Neural progenitor cell (in vitro differentiated cells): Measurements from ENCODE around the gene ATF4. TPM values are rescaled to one million over a fixed set of nuclear protein-coding genes. Genes with fewer than 3 reads are reported as not detected.
"Not testable (repeated sequence)": the region's sequence is repeated elsewhere in the genome, so short reads cannot be mapped to it uniquely, and the experiment has no call there.

Experiments
- DNase-seq: peaks from one replicate; pipeline ENCODE4 v3.0.0-alpha.2; 2016; ENCODE audit warnings: low spot score
- H2AFZ ChIP-seq: fragments of 200-600 bp; sonication (generic); replicated peaks from 2 replicates; pipeline ENCODE4 v1.6.1; 2016; ENCODE audit warnings: antibody characterized with exemption
- H3F3A ChIP-seq: fragments of 200-600 bp; sonication (generic); 2 replicates; pipeline ENCODE4 v1.6.1; 2016; ENCODE audit warnings: antibody characterized with exemption, low read depth
- H3K27ac ChIP-seq: fragments of 200-600 bp; sonication (generic); 2 replicates; pipeline ENCODE4 v1.5.1; 2016; ENCODE audit warnings: mild to moderate bottlenecking
- H3K27me3 ChIP-seq: fragments of 200-600 bp; sonication (generic); 2 replicates; pipeline ENCODE4 v1.6.1; 2016; ENCODE audit warnings: mild to moderate bottlenecking, moderate library complexity
- H3K36me3 ChIP-seq: fragments of 200-600 bp; sonication (generic); 2 replicates; pipeline ENCODE4 v1.5.1; 2016
- H3K4me1 ChIP-seq: fragments of 200-600 bp; sonication (generic); 2 replicates; pipeline ENCODE4 v1.6.1; 2016; ENCODE audit warnings: mixed run types
- H3K4me2 ChIP-seq: fragments of 200-600 bp; sonication (generic); 2 replicates; pipeline ENCODE4 v1.6.1; 2016
- H3K4me3 ChIP-seq: fragments of 200-600 bp; sonication (generic); 2 replicates; pipeline ENCODE4 v1.5.1; 2016
- H3K79me2 ChIP-seq: fragments of 200-600 bp; sonication (generic); 2 replicates; pipeline ENCODE4 v1.6.1; 2016; ENCODE audit warnings: low read depth
- H3K9ac ChIP-seq: fragments of 200-600 bp; sonication (generic); 2 replicates; pipeline ENCODE4 v1.6.1; 2016
- H3K9me3 ChIP-seq: fragments of 200-600 bp; sonication (generic); 2 replicates; pipeline ENCODE4 v1.5.1; 2016; ENCODE audit warnings: low read depth
- H4K20me1 ChIP-seq: fragments of 200-600 bp; sonication (generic); 2 replicates; pipeline ENCODE4 v1.6.1; 2016; ENCODE audit warnings: low read depth
- H3K27ac Mint-ChIP-seq: 3 replicates; pipeline ENCODE4 v1.8.0; 2021; ENCODE audit warnings: mixed read lengths
- H3K27me3 Mint-ChIP-seq: 2 replicates; pipeline ENCODE4 v1.8.0; 2022; ENCODE audit warnings: low read depth, mild to moderate bottlenecking, inconsistent platforms, moderate library complexity, mixed read lengths; ENCODE audit not compliant: insufficient read depth
- H3K36me3 Mint-ChIP-seq: 3 replicates; pipeline ENCODE4 v1.8.0; 2021; ENCODE audit warnings: mixed read lengths
- H3K4me1 Mint-ChIP-seq: 3 replicates; pipeline ENCODE4 v1.8.0; 2021; ENCODE audit warnings: mixed read lengths
- H3K4me3 Mint-ChIP-seq: 3 replicates; pipeline ENCODE4 v1.8.0; 2021; ENCODE audit warnings: mild to moderate bottlenecking, moderate library complexity, mixed read lengths
- H3K9me3 Mint-ChIP-seq: 3 replicates; pipeline ENCODE4 v1.8.0; 2020; ENCODE audit warnings: mixed read lengths
- EZH2 ChIP-seq: fragments of 200-600 bp; sonication (generic); IDR thresholded peaks from 2 replicates; pipeline ENCODE4 v1.6.1; 2017; ENCODE audit warnings: antibody characterized with exemption, mild to moderate bottlenecking, moderate library complexity
- EZH2phosphoT487 ChIP-seq: fragments of 200-600 bp; sonication (generic); IDR thresholded peaks from 2 replicates; pipeline ENCODE4 v1.6.1; 2017; ENCODE audit warnings: antibody characterized with exemption
- total RNA-seq: library from RNA; depleted of rRNA; stranded (reverse); fragments of >200 nt; gene quantifications from 2 replicates; pipeline ENCODE4 v1.2.3, GENCODE V29; 2015; ENCODE audit warnings: low replicate concordance
- TF ChIP-seq, protein P1 (sequence below): fragments of 200-600 bp; sonication (generic); IDR thresholded peaks from 2 replicates; pipeline ENCODE4 v1.5.1; 2017; ENCODE audit warnings: antibody characterized with exemption, mild to moderate bottlenecking

ATF4 gene
- total RNA-seq, 1 donor from 2014 or later, result 189 TPM

- peak overlapping the region; percentile 69 for H3K27ac Mint-ChIP-seq
- peaks cover 34% of the 10 kb centered on the region for H3K4me1 Mint-ChIP-seq
- H3K4me3 Mint-ChIP-seq, result peak overlapping the region; percentile 98
- H3K27me3 ChIP-seq, result no peaks in the 10 kb centered on the region
- DNase-seq, result no peak
- H3K9me3 ChIP-seq, result no peaks in the 10 kb centered on the region
- peaks cover 48% of the 10 kb centered on the region for H3K79me2 ChIP-seq
- peak overlapping the region; percentile 81 for H3K4me2 ChIP-seq
- no peak overlapping the region for H3K9ac ChIP-seq
- H3K4me1 ChIP-seq, result peaks cover 20% of the 10 kb centered on the region
- H3K27me3 Mint-ChIP-seq, result peaks cover 22% of the 10 kb centered on the region
- TF ChIP-seq EZH2phosphoT487 (no peak), EZH2 (no peak)
- TF ChIP-seq, protein P1, sequence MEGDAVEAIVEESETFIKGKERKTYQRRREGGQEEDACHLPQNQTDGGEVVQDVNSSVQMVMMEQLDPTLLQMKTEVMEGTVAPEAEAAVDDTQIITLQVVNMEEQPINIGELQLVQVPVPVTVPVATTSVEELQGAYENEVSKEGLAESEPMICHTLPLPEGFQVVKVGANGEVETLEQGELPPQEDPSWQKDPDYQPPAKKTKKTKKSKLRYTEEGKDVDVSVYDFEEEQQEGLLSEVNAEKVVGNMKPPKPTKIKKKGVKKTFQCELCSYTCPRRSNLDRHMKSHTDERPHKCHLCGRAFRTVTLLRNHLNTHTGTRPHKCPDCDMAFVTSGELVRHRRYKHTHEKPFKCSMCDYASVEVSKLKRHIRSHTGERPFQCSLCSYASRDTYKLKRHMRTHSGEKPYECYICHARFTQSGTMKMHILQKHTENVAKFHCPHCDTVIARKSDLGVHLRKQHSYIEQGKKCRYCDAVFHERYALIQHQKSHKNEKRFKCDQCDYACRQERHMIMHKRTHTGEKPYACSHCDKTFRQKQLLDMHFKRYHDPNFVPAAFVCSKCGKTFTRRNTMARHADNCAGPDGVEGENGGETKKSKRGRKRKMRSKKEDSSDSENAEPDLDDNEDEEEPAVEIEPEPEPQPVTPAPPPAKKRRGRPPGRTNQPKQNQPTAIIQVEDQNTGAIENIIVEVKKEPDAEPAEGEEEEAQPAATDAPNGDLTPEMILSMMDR, result no peak
- H4K20me1 ChIP-seq, result peaks cover 52% of the 10 kb centered on the region
- H3K4me3 ChIP-seq, result peak overlapping the region; percentile 96
- peaks cover 8% of the 10 kb centered on the region for H3K36me3 ChIP-seq
- H2AFZ ChIP-seq, result no peak overlapping the region
- H3F3A ChIP-seq, result peaks cover 56% of the 10 kb centered on the region
- H3K27ac ChIP-seq, result no peak overlapping the region
- peaks cover 44% of the 10 kb centered on the region for H3K36me3 Mint-ChIP-seq
- H3K9me3 Mint-ChIP-seq, result peaks cover 2% of the 10 kb centered on the region
These were observed 2.1 kb upstream of the ATF4 start for GRCh38 chr22:39518144-39518786.

DNA sequence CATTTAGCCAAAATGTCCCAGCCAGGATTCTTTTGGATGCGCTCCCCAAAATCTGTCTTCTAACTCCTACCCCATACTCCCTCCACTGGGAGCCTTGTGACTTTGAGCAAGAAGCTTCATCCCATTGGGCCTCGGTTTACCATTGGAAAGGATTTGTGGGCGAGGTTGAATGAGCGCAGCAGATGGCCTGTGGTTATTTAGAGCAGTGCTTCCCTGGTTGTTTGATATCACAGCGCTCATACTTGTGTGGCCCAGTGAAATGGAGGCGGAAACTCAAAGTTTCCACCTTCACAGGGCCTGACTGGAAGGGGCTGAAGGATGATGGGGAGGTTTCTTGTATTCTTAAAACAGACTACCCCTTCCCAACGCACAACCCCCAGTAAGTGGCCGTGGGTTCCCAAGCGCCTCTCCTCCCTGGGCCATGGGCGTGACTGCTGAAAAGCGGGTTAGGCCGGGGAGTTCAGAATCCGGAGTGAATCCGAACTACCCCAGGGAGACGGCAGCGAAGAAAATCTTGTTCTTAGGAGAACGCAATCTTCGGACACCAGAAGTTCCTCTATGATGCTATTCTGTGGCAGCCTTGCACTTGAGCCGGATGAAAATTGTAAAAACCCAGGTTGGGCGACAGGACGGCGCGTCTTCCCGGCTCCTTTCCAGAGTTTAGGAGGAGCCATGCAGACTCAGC, 1.2 kb upstream of the ATF4 start:
- peak overlapping the region; percentile 96 for H3K4me3 ChIP-seq
- TF ChIP-seq, protein P1, result no peak
- TF ChIP-seq EZH2phosphoT487, result no peak
- TF ChIP-seq EZH2, result no peak
- Mint-ChIP-seq H3K36me3 (peaks cover 42% of the 10 kb centered on the region), H3K9me3 (peaks cover 2% of the 10 kb centered on the region), H3K27me3 (peaks cover 25% of the 10 kb centered on the region), H3K27ac (peak overlapping the region; percentile 96), H3K4me3 (peak overlapping the region; percentile 98), H3K4me1 (peaks cover 37% of the 10 kb centered on the region)
- H3K79me2 ChIP-seq, result peaks cover 55% of the 10 kb centered on the region
- peak overlapping the region; percentile 81 for H3K4me2 ChIP-seq
- H3K36me3 ChIP-seq, result peaks cover 8% of the 10 kb centered on the region
- H3K9ac ChIP-seq, result peak overlapping the region; percentile 75
- H4K20me1 ChIP-seq, result peaks cover 52% of the 10 kb centered on the region
- H3F3A ChIP-seq, result peaks cover 59% of the 10 kb centered on the region
- H3K9me3 ChIP-seq, result no peaks in the 10 kb centered on the region
- peaks cover 20% of the 10 kb centered on the region for H3K4me1 ChIP-seq
- H3K27ac ChIP-seq, result peak overlapping the region; percentile 93
- no peaks in the 10 kb centered on the region for H3K27me3 ChIP-seq
- H2AFZ ChIP-seq, result no peak overlapping the region
- DNase-seq, result peak; percentile 60

- peaks cover 60% of the 10 kb centered on the region for H3K79me2 ChIP-seq
- no peak overlapping the region for H2AFZ ChIP-seq
- H3K36me3 Mint-ChIP-seq, result peaks cover 38% of the 10 kb centered on the region
These were observed 609 bp upstream of the ATF4 start for GRCh38 chr22:39519681-39520225.

GRCh38 chr22:39521106-39521885, 934 bp downstream of the ATF4 start:
- H3F3A ChIP-seq, result peaks cover 80% of the 10 kb centered on the region
- H3K4me1 ChIP-seq, result peaks cover 20% of the 10 kb centered on the region
- H3K79me2 ChIP-seq, result peaks cover 54% of the 10 kb centered on the region
- peak overlapping the region; percentile 96 for H3K4me3 ChIP-seq
- H3K27ac ChIP-seq, result peak overlapping the region; percentile 19
- peaks cover 59% of the 10 kb centered on the region for H4K20me1 ChIP-seq
- Mint-ChIP-seq H3K4me3 (peak overlapping the region; percentile 98), H3K36me3 (peaks cover 30% of the 10 kb centered on the region), H3K27me3 (peaks cover 22% of the 10 kb centered on the region), H3K27ac (peak overlapping the region; percentile 81), H3K4me1 (peaks cover 48% of the 10 kb centered on the region)
- H3K9me3 ChIP-seq, DNase-seq, H2AFZ ChIP-seq, H3K36me3 ChIP-seq, H3K27me3 ChIP-seq, H3K9me3 Mint-ChIP-seq: not testable (repeated sequence)
- peak overlapping the region; percentile 99 for H3K4me2 ChIP-seq
- peak overlapping the region; percentile 92 for H3K9ac ChIP-seq

More at GRCh38 chr22:39519681-39520225, 609 bp upstream of the ATF4 start:
- peak overlapping the region; percentile 96 for H3K4me3 ChIP-seq
- H3K36me3 ChIP-seq, result peaks cover 8% of the 10 kb centered on the region
- Mint-ChIP-seq H3K9me3 (peaks cover 2% of the 10 kb centered on the region), H3K27me3 (peaks cover 25% of the 10 kb centered on the region), H3K27ac (peak overlapping the region; percentile 100), H3K4me3 (peak overlapping the region; percentile 98), H3K4me1 (peaks cover 39% of the 10 kb centered on the region)
- peak overlapping the region; percentile 93 for H3K27ac ChIP-seq
- peaks cover 20% of the 10 kb centered on the region for H3K4me1 ChIP-seq
- H3F3A ChIP-seq, result peaks cover 65% of the 10 kb centered on the region
- H3K4me2 ChIP-seq, result peak overlapping the region; percentile 81
- H4K20me1 ChIP-seq, result peaks cover 53% of the 10 kb centered on the region
- no peaks in the 10 kb centered on the region for H3K9me3 ChIP-seq
- no peaks in the 10 kb centered on the region for H3K27me3 ChIP-seq
- DNase-seq, result peak; percentile 99
- TF ChIP-seq, protein P1, result peak; percentile 54
- no peak for TF ChIP-seq EZH2phosphoT487
- peak overlapping the region; percentile 75 for H3K9ac ChIP-seq

DNA sequence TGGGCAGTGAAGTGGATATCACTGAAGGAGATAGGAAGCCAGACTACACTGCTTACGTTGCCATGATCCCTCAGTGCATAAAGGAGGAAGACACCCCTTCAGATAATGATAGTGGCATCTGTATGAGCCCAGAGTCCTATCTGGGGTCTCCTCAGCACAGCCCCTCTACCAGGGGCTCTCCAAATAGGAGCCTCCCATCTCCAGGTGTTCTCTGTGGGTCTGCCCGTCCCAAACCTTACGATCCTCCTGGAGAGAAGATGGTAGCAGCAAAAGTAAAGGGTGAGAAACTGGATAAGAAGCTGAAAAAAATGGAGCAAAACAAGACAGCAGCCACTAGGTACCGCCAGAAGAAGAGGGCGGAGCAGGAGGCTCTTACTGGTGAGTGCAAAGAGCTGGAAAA, 1.7 kb downstream of the ATF4 start:
- peak overlapping the region; percentile 16 for H3K27ac ChIP-seq
- not testable (repeated sequence) for H3K36me3 ChIP-seq

More for the DNA sequence above, 1.7 kb downstream of the ATF4 start:
- H3K4me1 ChIP-seq, result peaks cover 20% of the 10 kb centered on the region
- not testable (repeated sequence) for H3K9me3 Mint-ChIP-seq, DNase-seq, H3K9me3 ChIP-seq, H2AFZ ChIP-seq, H3K27me3 ChIP-seq
- Mint-ChIP-seq H3K4me1 (peaks cover 51% of the 10 kb centered on the region), H3K4me3 (peak overlapping the region; percentile 98), H3K36me3 (peaks cover 30% of the 10 kb centered on the region), H3K27me3 (peaks cover 20% of the 10 kb centered on the region), H3K27ac (peak overlapping the region; percentile 69)
- H3K4me3 ChIP-seq, result peak overlapping the region; percentile 96
- peak overlapping the region; percentile 92 for H3K9ac ChIP-seq
- peaks cover 87% of the 10 kb centered on the region for H3F3A ChIP-seq
- H3K79me2 ChIP-seq, result peaks cover 54% of the 10 kb centered on the region
- H3K4me2 ChIP-seq, result peak overlapping the region; percentile 99
- H4K20me1 ChIP-seq, result peaks cover 65% of the 10 kb centered on the region
